ENCODE data around the gene CDS1. TPM values are rescaled to one million over a fixed set of nuclear protein-coding genes. Genes with fewer than 3 reads are reported as not detected.

CDS1 gene
- total and polyA plus RNA-seq, 2 experiments from 2014 or later, result 10.0 to 22.6 TPM

DNA sequence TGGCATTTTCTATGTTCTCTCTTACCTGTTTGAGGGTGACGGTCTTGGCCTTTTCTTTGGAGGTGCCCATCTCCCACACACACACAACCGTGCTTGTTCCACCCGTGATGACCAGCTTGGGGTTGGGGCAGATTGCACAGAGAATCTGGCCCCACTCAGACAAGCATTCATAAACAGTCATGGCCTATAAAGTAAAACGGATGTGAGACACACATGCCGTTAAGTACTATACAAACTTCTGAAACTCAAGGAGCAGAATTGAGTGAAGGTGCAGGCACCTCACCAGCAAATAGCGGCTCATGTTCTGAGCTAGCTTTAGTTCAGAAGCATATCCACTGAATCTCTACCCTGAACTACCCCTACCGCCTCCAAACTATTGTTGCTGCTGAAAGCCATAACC is 107.6 kb downstream of the CDS1 start:
- peak overlapping the region; percentile 19; the same call in 1 of the 2 replicates for H3K27ac Mint-ChIP-seq
- no peak overlapping the region for H3K4me2 ChIP-seq
- ATAC-seq (no peak), DNase-seq (ENCODE audit: low spot score) (no peak)
- peaks cover 9% of the 10 kb centered on the region for H3K4me1 ChIP-seq (ENCODE audit: insufficient read depth)
- no peaks in the 10 kb centered on the region for H3K27me3 ChIP-seq (ENCODE audit: insufficient read depth)
- peaks cover 2% of the 10 kb centered on the region for H3K27me3 Mint-ChIP-seq (ENCODE audit: insufficient read depth, low read depth, poor library complexity)
- H3K79me2 ChIP-seq (replicated peaks; ENCODE audit: insufficient read depth), result no peaks in the 10 kb centered on the region
- TF ChIP-seq ETS1 (IDR thresholded peaks at IDR 0.05) (no peak), EZH2phosphoT487 (IDR thresholded peaks at IDR 0.05; ENCODE audit: unreplicated experiment) (no peak), ZNF114 (CRISPR knock-in tag; IDR thresholded peaks at IDR 0.05) (no peak), POLR2AphosphoS5 (IDR thresholded peaks at IDR 0.05; ENCODE audit: low read depth) (no peak), STAT1 (IDR thresholded peaks at IDR 0.05; ENCODE audit: unreplicated experiment) (no peak), CREB1 (CRISPR knock-in tag; IDR thresholded peaks at IDR 0.05; ENCODE audit: low read depth) (no peak), NANOG (IDR thresholded peaks at IDR 0.05; ENCODE audit: borderline replicate concordance) (no peak)
- H3K4me1 Mint-ChIP-seq, result peaks cover 8% of the 10 kb centered on the region; the same call in 2 of the 3 replicates
- no peaks in the 10 kb centered on the region for H3K9me2 ChIP-seq (ENCODE audit: insufficient read depth)
- H3K9me3 Mint-ChIP-seq, result no peaks in the 10 kb centered on the region
- 0 out of 2 replicates have a peak, but pooled peaks cover 7% of the 10 kb centered on the region for H4K20me1 ChIP-seq (replicated peaks; ENCODE audit: insufficient read depth)
- peaks cover 4% of the 10 kb centered on the region; the same call in 1 of the 2 replicates for H3F3A ChIP-seq (replicated peaks; ENCODE audit: low read depth)
- 0 out of 2 replicates have a peak overlapping the region, but pooled peaks have one; percentile 12 for H3K27ac ChIP-seq (ENCODE audit: low read depth)
- H3K4me3 ChIP-seq, result no peak overlapping the region
- no peak overlapping the region for H2AFZ ChIP-seq
- H3K4me3 Mint-ChIP-seq, result no peak overlapping the region
- peaks cover 46% of the 10 kb centered on the region for H3K36me3 Mint-ChIP-seq (ENCODE audit: low read depth)
- peaks cover 39% of the 10 kb centered on the region for H3K36me3 ChIP-seq (ENCODE audit: insufficient read depth)

- H3K27ac ChIP-seq (ENCODE audit: low read depth), result no peak overlapping the region
- TF ChIP-seq ZNF331 (CRISPR knock-in tag; IDR thresholded peaks at IDR 0.05; ENCODE audit: low read depth) (no peak), STAT1 (IDR thresholded peaks at IDR 0.05; ENCODE audit: unreplicated experiment) (no peak), ZNF462 (CRISPR knock-in tag; IDR thresholded peaks at IDR 0.05) (no peak), EZH2phosphoT487 (IDR thresholded peaks at IDR 0.05; ENCODE audit: unreplicated experiment) (no peak), ETS1 (IDR thresholded peaks at IDR 0.05) (no peak), POLR2AphosphoS5 (IDR thresholded peaks at IDR 0.05; ENCODE audit: low read depth) (no peak), JUNB (IDR thresholded peaks at IDR 0.05; ENCODE audit: unreplicated experiment) (no peak)
These were observed 108.3 kb downstream of the CDS1 start for GRCh38 chr4:84691170-84691691.

More at GRCh38 chr4:84691170-84691691, 108.3 kb downstream of the CDS1 start:
- peaks cover 50% of the 10 kb centered on the region for H3K36me3 Mint-ChIP-seq (ENCODE audit: low read depth)
- Histone ChIP-seq H3K9me2 (ENCODE audit: insufficient read depth) (no peaks in the 10 kb centered on the region), H3K27me3 (ENCODE audit: insufficient read depth) (no peaks in the 10 kb centered on the region), H2AFZ (no peak overlapping the region), H3F3A (replicated peaks; ENCODE audit: low read depth) (peaks cover 4% of the 10 kb centered on the region; the same call in 1 of the 2 replicates), H3K79me2 (replicated peaks; ENCODE audit: insufficient read depth) (no peaks in the 10 kb centered on the region), H3K36me3 (ENCODE audit: insufficient read depth) (peaks cover 47% of the 10 kb centered on the region), H3K4me1 (ENCODE audit: insufficient read depth) (peaks cover 9% of the 10 kb centered on the region), H3K4me2 (no peak overlapping the region), H4K20me1 (replicated peaks; ENCODE audit: insufficient read depth) (0 out of 2 replicates have a peak, but pooled peaks cover 7% of the 10 kb centered on the region), H3K4me3 (no peak overlapping the region)
- ATAC-seq (no peak), DNase-seq (ENCODE audit: low spot score) (peak; percentile 16)
- peaks cover 2% of the 10 kb centered on the region for H3K27me3 Mint-ChIP-seq (ENCODE audit: insufficient read depth, low read depth, poor library complexity)
- no peak overlapping the region for H3K4me3 Mint-ChIP-seq
- H3K9me3 Mint-ChIP-seq, result no peaks in the 10 kb centered on the region
- H3K27ac Mint-ChIP-seq, result peak overlapping the region; percentile 19; the same call in 1 of the 2 replicates
- peaks cover 8% of the 10 kb centered on the region; the same call in 2 of the 3 replicates for H3K4me1 Mint-ChIP-seq
